ENCODE results near the gene KLHL3. TPM values are rescaled to one million over a fixed set of nuclear protein-coding genes. Genes with fewer than 3 reads are reported as not detected.

The KLHL3 gene
- total and polyA plus RNA-seq, 2 donors (not counting 3 experiments of a cell fraction or from before 2014, with no cell fraction given) = 8.8 to 13.6 TPM

DNA sequence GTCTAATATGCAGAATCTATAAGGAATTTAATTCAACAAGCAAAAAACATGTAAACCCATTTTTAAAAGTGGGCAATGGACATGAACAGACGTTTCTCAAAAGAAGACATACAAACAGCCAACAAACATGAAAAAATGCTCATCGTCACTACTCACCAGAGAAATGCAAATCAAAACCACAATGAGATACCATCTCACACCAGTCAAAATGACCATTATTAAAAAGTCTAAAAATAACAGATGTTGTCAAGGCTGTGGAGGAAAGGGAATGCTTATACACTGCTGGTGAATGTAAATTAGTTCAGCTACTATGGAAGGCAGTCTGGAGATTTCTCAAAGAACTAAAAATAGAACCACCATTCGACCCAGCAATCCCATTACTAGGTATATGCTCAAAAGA lies 3.1 kb upstream of the KLHL3 start:
- no TSS peak for BruUV-seq (replicated peaks)
- DNase-seq (ENCODE audit: low read depth, low spot score) = no peak
- CTCF ChIA-PET = interaction anchor here (6.7 kb wide), 1 partner anchor 109 kb away, joined by 375 read pairs; no protein-coding TSS in a partner anchor
- Histone ChIP-seq H3K79me2 (ENCODE audit: control insufficient read depth, insufficient read depth, low read length) (no peaks in the 10 kb centered on the region), H3K9me1 (replicated peaks; ENCODE audit: control insufficient read depth, extremely low read depth, insufficient read depth, low read length) (no peaks in the 10 kb centered on the region), H3K27ac (ENCODE audit: insufficient read depth, low read depth, low read length) (no peak overlapping the region), H2AFZ (ENCODE audit: low read depth, low read length) (no peak overlapping the region), H3K36me3 (ENCODE audit: control insufficient read depth in 2 of 2, extremely low read depth in 1 of 2, insufficient read depth in 2 of 2, low read length in 2 of 2) (no peaks in the 10 kb centered on the region), H3K27me3 (ENCODE audit: control insufficient read depth in 2 of 2, insufficient read depth in 2 of 2, low read length in 2 of 2) (no peaks in the 10 kb centered on the region), H3K4me1 (ENCODE audit: control insufficient read depth, extremely low read depth, insufficient read depth, low read length) (peaks cover 40% of the 10 kb centered on the region), H4K20me1 (replicated peaks; ENCODE audit: control insufficient read depth, extremely low read depth, insufficient read depth, low read length) (no peaks in the 10 kb centered on the region), H3K4me2 (ENCODE audit: insufficient read depth, low read length) (no peak overlapping the region), H3K9me3 (replicated peaks; ENCODE audit: control insufficient read depth, insufficient read depth, low read length) (no peaks in the 10 kb centered on the region), H3K4me3 (replicated peaks in 1 of 3; ENCODE audit: insufficient read depth in 1 of 3, low read depth in 1 of 3, low read length in 3 of 3) (no peak overlapping the region), H3K9ac (replicated peaks; ENCODE audit: extremely low read depth, insufficient read depth, low read length) (no peak overlapping the region)
- no peak for TF ChIP-seq JUN (IDR thresholded peaks at IDR 0.05; ENCODE audit: borderline replicate concordance, insufficient read depth, insufficient read length, low read depth)
- TF ChIP-seq POLR2A (IDR thresholded peaks at IDR 0.05; ENCODE audit: low read depth, low read length) = no peak
- TF ChIP-seq GATA2 (IDR thresholded peaks at IDR 0.05; ENCODE audit: insufficient read depth, insufficient read length, low read depth, low read length) = no peak
- no peak for TF ChIP-seq EZH2 (IDR thresholded peaks at IDR 0.05; ENCODE audit: borderline replicate concordance, low read depth, low read length, severe bottlenecking)
- TF ChIP-seq MYC (IDR thresholded peaks at IDR 0.05; ENCODE audit: low read depth, low read length) = no peak
- dilution Hi-C loops (cut with MboI; ENCODE audit: extremely low pct_ligation_motif_present, low sequenced_read_pairs) (no loop called here), intact Hi-C loops (cut with micrococcal nuclease) (loop anchor here (5.0 kb wide), 1 partner anchor 177 kb away; no protein-coding TSS in a partner anchor)
- no peak for FAIRE-seq
- POLR2A ChIA-PET = no interaction called here

DNA sequence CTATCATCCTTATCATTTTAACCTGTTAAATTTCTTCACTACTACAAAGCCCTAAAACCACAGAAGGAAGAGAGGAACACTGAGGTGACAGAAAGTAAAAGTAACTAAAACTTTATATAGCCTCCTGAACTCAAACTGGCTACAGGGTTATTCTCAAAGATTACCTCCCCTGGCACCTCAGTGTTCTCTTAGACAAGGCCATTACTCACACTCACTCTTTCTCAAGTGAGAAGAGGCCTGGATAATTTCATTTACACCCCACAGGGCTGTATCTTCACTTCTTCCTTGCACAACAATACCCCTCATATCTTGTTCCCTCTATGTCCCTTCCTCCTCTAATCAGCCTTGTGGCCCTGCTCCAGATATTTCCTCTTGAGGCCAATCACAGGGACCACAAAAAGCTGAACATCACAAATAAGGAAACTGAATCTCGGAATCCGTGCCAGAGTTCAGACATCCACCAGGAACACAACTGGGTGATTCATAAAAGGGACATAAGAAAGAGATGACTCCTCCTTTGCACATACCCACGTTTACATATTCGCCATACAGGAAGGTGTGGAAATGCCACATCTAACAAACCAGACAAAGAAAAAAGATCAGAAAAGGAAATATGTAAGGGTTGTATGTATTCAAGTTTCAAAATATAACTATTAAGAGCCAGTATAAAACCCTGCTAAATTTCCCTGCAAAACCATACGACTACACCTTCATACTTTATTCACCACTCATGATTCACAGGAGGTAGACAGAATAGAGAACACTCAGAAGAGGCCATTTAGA lies 1.7 kb upstream of the KLHL3 start:
- FAIRE-seq (peak; percentile 92), DNase-seq (ENCODE audit: low read depth, low spot score) (peak; percentile 98)
- TF ChIP-seq, protein P1, sequence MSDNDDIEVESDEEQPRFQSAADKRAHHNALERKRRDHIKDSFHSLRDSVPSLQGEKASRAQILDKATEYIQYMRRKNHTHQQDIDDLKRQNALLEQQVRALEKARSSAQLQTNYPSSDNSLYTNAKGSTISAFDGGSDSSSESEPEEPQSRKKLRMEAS (IDR thresholded peaks at IDR 0.05; ENCODE audit: insufficient read depth, insufficient read length) = no peak
- peak; percentile 82 for TF ChIP-seq JUN (IDR thresholded peaks at IDR 0.05; ENCODE audit: borderline replicate concordance, insufficient read depth, insufficient read length, low read depth)
- no peak for TF ChIP-seq MYC (IDR thresholded peaks at IDR 0.05; ENCODE audit: low read depth, low read length)
- peak; percentile 95 for TF ChIP-seq FOS (IDR thresholded peaks at IDR 0.05; ENCODE audit: borderline replicate concordance, insufficient read depth, low read length)
- TF ChIP-seq POLR2AphosphoS5 (IDR thresholded peaks at IDR 0.05; ENCODE audit: insufficient read depth, low read depth, low read length) = peak; percentile 63
- peak; percentile 46 for TF ChIP-seq POLR2A (IDR thresholded peaks at IDR 0.05; ENCODE audit: low read depth, low read length)
- TF ChIP-seq, protein P2, sequence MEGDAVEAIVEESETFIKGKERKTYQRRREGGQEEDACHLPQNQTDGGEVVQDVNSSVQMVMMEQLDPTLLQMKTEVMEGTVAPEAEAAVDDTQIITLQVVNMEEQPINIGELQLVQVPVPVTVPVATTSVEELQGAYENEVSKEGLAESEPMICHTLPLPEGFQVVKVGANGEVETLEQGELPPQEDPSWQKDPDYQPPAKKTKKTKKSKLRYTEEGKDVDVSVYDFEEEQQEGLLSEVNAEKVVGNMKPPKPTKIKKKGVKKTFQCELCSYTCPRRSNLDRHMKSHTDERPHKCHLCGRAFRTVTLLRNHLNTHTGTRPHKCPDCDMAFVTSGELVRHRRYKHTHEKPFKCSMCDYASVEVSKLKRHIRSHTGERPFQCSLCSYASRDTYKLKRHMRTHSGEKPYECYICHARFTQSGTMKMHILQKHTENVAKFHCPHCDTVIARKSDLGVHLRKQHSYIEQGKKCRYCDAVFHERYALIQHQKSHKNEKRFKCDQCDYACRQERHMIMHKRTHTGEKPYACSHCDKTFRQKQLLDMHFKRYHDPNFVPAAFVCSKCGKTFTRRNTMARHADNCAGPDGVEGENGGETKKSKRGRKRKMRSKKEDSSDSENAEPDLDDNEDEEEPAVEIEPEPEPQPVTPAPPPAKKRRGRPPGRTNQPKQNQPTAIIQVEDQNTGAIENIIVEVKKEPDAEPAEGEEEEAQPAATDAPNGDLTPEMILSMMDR (IDR thresholded peaks at IDR 0.05; ENCODE audit: extremely low read depth in 1 of 2, insufficient read depth in 1 of 2, low read depth in 1 of 2, low read length in 2 of 2) = no peak
- TF ChIP-seq EZH2 (IDR thresholded peaks at IDR 0.05; ENCODE audit: borderline replicate concordance, low read depth, low read length, severe bottlenecking) = no peak
- TF ChIP-seq GATA2 (IDR thresholded peaks at IDR 0.05; ENCODE audit: insufficient read depth, insufficient read length, low read depth, low read length) = peak; percentile 91
- Histone ChIP-seq H3K9me3 (replicated peaks; ENCODE audit: control insufficient read depth, insufficient read depth, low read length) (no peaks in the 10 kb centered on the region), H3K4me3 (replicated peaks in 1 of 3; ENCODE audit: insufficient read depth in 1 of 3, low read depth in 1 of 3, low read length in 3 of 3) (no peak overlapping the region), H3K4me2 (ENCODE audit: insufficient read depth, low read length) (peak overlapping the region; percentile 47), H3K79me2 (ENCODE audit: control insufficient read depth, insufficient read depth, low read length) (no peaks in the 10 kb centered on the region), H2AFZ (ENCODE audit: low read depth, low read length) (peak overlapping the region; percentile 2), H3K27ac (ENCODE audit: insufficient read depth, low read depth, low read length) (peak overlapping the region; percentile 42), H3K4me1 (ENCODE audit: control insufficient read depth, extremely low read depth, insufficient read depth, low read length) (peaks cover 40% of the 10 kb centered on the region), H3K9me1 (replicated peaks; ENCODE audit: control insufficient read depth, extremely low read depth, insufficient read depth, low read length) (no peaks in the 10 kb centered on the region), H4K20me1 (replicated peaks; ENCODE audit: control insufficient read depth, extremely low read depth, insufficient read depth, low read length) (no peaks in the 10 kb centered on the region), H3K27me3 (ENCODE audit: control insufficient read depth in 2 of 2, insufficient read depth in 2 of 2, low read length in 2 of 2) (no peaks in the 10 kb centered on the region), H3K9ac (replicated peaks; ENCODE audit: extremely low read depth, insufficient read depth, low read length) (peak overlapping the region; percentile 24), H3K36me3 (ENCODE audit: control insufficient read depth in 2 of 2, extremely low read depth in 1 of 2, insufficient read depth in 2 of 2, low read length in 2 of 2) (no peaks in the 10 kb centered on the region)
- CTCF ChIA-PET = interaction anchor here (0.6 to 8.7 kb wide), 11 partner anchors 10 to 108 kb away, joined by 3 to 226 read pairs (median 9); no protein-coding TSS in a partner anchor
- dilution Hi-C loops (cut with MboI; ENCODE audit: extremely low pct_ligation_motif_present, low sequenced_read_pairs) (no loop called here), intact Hi-C loops (cut with micrococcal nuclease) (loop anchor here (1.0 to 5.0 kb wide), 4 partner anchors 15 to 175 kb away; no protein-coding TSS in a partner anchor)
- TSS peak; percentile 38 for BruUV-seq (replicated peaks)
- POLR2A ChIA-PET = no interaction called here

Measured in endothelial cell of umbilical vein (primary cell).